NCI-H1092 treated with DMSO at 0.1 percent for 48 hours (cell line): Measurements from ENCODE around the gene GRID2IP.

ENCODE experiments used
- DNase-seq: peaks from one replicate; lab custom pipeline; 2025; lab: John Stamatoyannopoulos, UW

The GRID2IP gene

GRCh38 chr7:6520163-6520981 lies 30.9 kb downstream of the GRID2IP start:
- no peak for DNase-seq

GRCh38 chr7:6516387-6516983 lies 34.8 kb downstream of the GRID2IP start:
- peak; percentile 82 for DNase-seq

GRCh38 chr7:6513541-6513940 lies 37.7 kb downstream of the GRID2IP start:
- no peak for DNase-seq

GRCh38 chr7:6512892-6513291 lies 38.4 kb downstream of the GRID2IP start:
- no peak for DNase-seq

- DNase-seq: no peak
Measured at GRCh38 chr7:6510476-6511133, 40.7 kb downstream of the GRID2IP start.

GRCh38 chr7:6508950-6509349 lies 42.3 kb downstream of the GRID2IP start:
- DNase-seq: no peak

GRCh38 chr7:6508539-6508938 lies 42.7 kb downstream of the GRID2IP start:
- no peak for DNase-seq

GRCh38 chr7:6507906-6508305 lies 43.4 kb downstream of the GRID2IP start:
- DNase-seq: no peak

- no peak for DNase-seq
Measured at GRCh38 chr7:6505685-6506559, 45.3 kb downstream of the GRID2IP start.

GRCh38 chr7:6504996-6505395 lies 46.3 kb downstream of the GRID2IP start:
- DNase-seq: no peak

- DNase-seq: no peak
Measured at GRCh38 chr7:6502886-6503285, 48.4 kb downstream of the GRID2IP start.

- no peak for DNase-seq
Measured at GRCh38 chr7:6501586-6502564, 49.4 kb downstream of the GRID2IP start.

- DNase-seq: no peak
Measured at GRCh38 chr7:6500691-6501090, 50.6 kb downstream of the GRID2IP start.

- DNase-seq: no peak
Measured at GRCh38 chr7:6497994-6498393, 53.3 kb downstream of the GRID2IP start.

GRCh38 chr7:6497637-6497905 lies 53.7 kb downstream of the GRID2IP start:
- no peak for DNase-seq

- no peak for DNase-seq
Measured at GRCh38 chr7:6496842-6497636, 54.2 kb downstream of the GRID2IP start.

GRCh38 chr7:6495597-6496262 lies 55.5 kb downstream of the GRID2IP start:
- no peak for DNase-seq

GRCh38 chr7:6494365-6494764 lies 56.9 kb downstream of the GRID2IP start:
- no peak for DNase-seq

- DNase-seq: no peak
Measured at GRCh38 chr7:6491194-6491593, 60.1 kb downstream of the GRID2IP start.

GRCh38 chr7:6489612-6490011 lies 61.6 kb downstream of the GRID2IP start:
- DNase-seq: no peak
